Neural progenitor cell (in vitro differentiated cells): Measurements from ENCODE around the gene PTPN11. TPM values are rescaled to one million over a fixed set of nuclear protein-coding genes. Genes with fewer than 3 reads are reported as not detected.

Experiments used
- DNase-seq: peaks from one replicate; pipeline ENCODE4 v3.0.0-alpha.2; 2016; ENCODE audit warnings: low spot score
- H2AFZ ChIP-seq: fragments of 200-600 bp; sonication (generic); replicated peaks from 2 replicates; pipeline ENCODE4 v1.6.1; 2016; ENCODE audit warnings: antibody characterized with exemption
- H3F3A ChIP-seq: fragments of 200-600 bp; sonication (generic); 2 replicates; pipeline ENCODE4 v1.6.1; 2016; ENCODE audit warnings: antibody characterized with exemption, low read depth
- H3K27ac ChIP-seq: fragments of 200-600 bp; sonication (generic); 2 replicates; pipeline ENCODE4 v1.5.1; 2016; ENCODE audit warnings: mild to moderate bottlenecking
- H3K27me3 ChIP-seq: fragments of 200-600 bp; sonication (generic); 2 replicates; pipeline ENCODE4 v1.6.1; 2016; ENCODE audit warnings: mild to moderate bottlenecking, moderate library complexity
- H3K36me3 ChIP-seq: fragments of 200-600 bp; sonication (generic); 2 replicates; pipeline ENCODE4 v1.5.1; 2016
- H3K4me1 ChIP-seq: fragments of 200-600 bp; sonication (generic); 2 replicates; pipeline ENCODE4 v1.6.1; 2016; ENCODE audit warnings: mixed run types
- H3K4me2 ChIP-seq: fragments of 200-600 bp; sonication (generic); 2 replicates; pipeline ENCODE4 v1.6.1; 2016
- H3K4me3 ChIP-seq: fragments of 200-600 bp; sonication (generic); 2 replicates; pipeline ENCODE4 v1.5.1; 2016
- H3K79me2 ChIP-seq: fragments of 200-600 bp; sonication (generic); 2 replicates; pipeline ENCODE4 v1.6.1; 2016; ENCODE audit warnings: low read depth
- H3K9ac ChIP-seq: fragments of 200-600 bp; sonication (generic); 2 replicates; pipeline ENCODE4 v1.6.1; 2016
- H3K9me3 ChIP-seq: fragments of 200-600 bp; sonication (generic); 2 replicates; pipeline ENCODE4 v1.5.1; 2016; ENCODE audit warnings: low read depth
- H4K20me1 ChIP-seq: fragments of 200-600 bp; sonication (generic); 2 replicates; pipeline ENCODE4 v1.6.1; 2016; ENCODE audit warnings: low read depth
- H3K27ac Mint-ChIP-seq: 3 replicates; pipeline ENCODE4 v1.8.0; 2021; ENCODE audit warnings: mixed read lengths
- H3K27me3 Mint-ChIP-seq: 2 replicates; pipeline ENCODE4 v1.8.0; 2022; ENCODE audit warnings: low read depth, mild to moderate bottlenecking, inconsistent platforms, moderate library complexity, mixed read lengths; ENCODE audit not compliant: insufficient read depth
- H3K36me3 Mint-ChIP-seq: 3 replicates; pipeline ENCODE4 v1.8.0; 2021; ENCODE audit warnings: mixed read lengths
- H3K4me1 Mint-ChIP-seq: 3 replicates; pipeline ENCODE4 v1.8.0; 2021; ENCODE audit warnings: mixed read lengths
- H3K4me3 Mint-ChIP-seq: 3 replicates; pipeline ENCODE4 v1.8.0; 2021; ENCODE audit warnings: mild to moderate bottlenecking, moderate library complexity, mixed read lengths
- H3K9me3 Mint-ChIP-seq: 3 replicates; pipeline ENCODE4 v1.8.0; 2020; ENCODE audit warnings: mixed read lengths
- CTCF ChIP-seq: fragments of 200-600 bp; sonication (generic); IDR thresholded peaks from 2 replicates; pipeline ENCODE4 v1.5.1; 2017; ENCODE audit warnings: antibody characterized with exemption, mild to moderate bottlenecking
- EZH2 ChIP-seq: fragments of 200-600 bp; sonication (generic); IDR thresholded peaks from 2 replicates; pipeline ENCODE4 v1.6.1; 2017; ENCODE audit warnings: antibody characterized with exemption, mild to moderate bottlenecking, moderate library complexity
- EZH2phosphoT487 ChIP-seq: fragments of 200-600 bp; sonication (generic); IDR thresholded peaks from 2 replicates; pipeline ENCODE4 v1.6.1; 2017; ENCODE audit warnings: antibody characterized with exemption
- total RNA-seq: library from RNA; depleted of rRNA; stranded (reverse); fragments of >200 nt; gene quantifications from 2 replicates; pipeline ENCODE4 v1.2.3, GENCODE V29; 2015; ENCODE audit warnings: low replicate concordance

PTPN11 gene
- total RNA-seq, 1 donor from 2014 or later, result 85.2 TPM

GRCh38 chr12:112473056-112473455 lies 54.3 kb downstream of the PTPN11 start:
- Mint-ChIP-seq H3K4me3 (no peak overlapping the region), H3K4me1 (no peaks in the 10 kb centered on the region), H3K27ac (no peak overlapping the region), H3K27me3 (peaks cover 4% of the 10 kb centered on the region), H3K36me3 (peaks cover 36% of the 10 kb centered on the region), H3K9me3 (no peaks in the 10 kb centered on the region)
- H3K27ac ChIP-seq, result no peak overlapping the region
- no peak overlapping the region for H3K4me2 ChIP-seq
- no peak overlapping the region for H2AFZ ChIP-seq
- H3K4me3 ChIP-seq, result no peak overlapping the region
- no peaks in the 10 kb centered on the region for H3K79me2 ChIP-seq
- H3K9me3 ChIP-seq, result no peaks in the 10 kb centered on the region
- H3K27me3 ChIP-seq, result no peaks in the 10 kb centered on the region
- H4K20me1 ChIP-seq, result no peaks in the 10 kb centered on the region
- H3F3A ChIP-seq, result no peaks in the 10 kb centered on the region
- DNase-seq, result peak; percentile 23
- TF ChIP-seq CTCF (peak; percentile 47), EZH2 (no peak), EZH2phosphoT487 (no peak)
- no peaks in the 10 kb centered on the region for H3K4me1 ChIP-seq
- no peak overlapping the region for H3K9ac ChIP-seq
- no peaks in the 10 kb centered on the region for H3K36me3 ChIP-seq

GRCh38 chr12:112479413-112479812 lies 60.7 kb downstream of the PTPN11 start:
- Mint-ChIP-seq H3K4me3 (no peak overlapping the region), H3K27me3 (no peaks in the 10 kb centered on the region), H3K36me3 (peaks cover 68% of the 10 kb centered on the region), H3K4me1 (peaks cover 3% of the 10 kb centered on the region), H3K27ac (no peak overlapping the region), H3K9me3 (peaks cover 5% of the 10 kb centered on the region)
- Histone ChIP-seq H3K4me1 (no peaks in the 10 kb centered on the region), H3K27me3 (no peaks in the 10 kb centered on the region), H3K9me3 (no peaks in the 10 kb centered on the region), H3K4me3 (no peak overlapping the region), H3K9ac (no peak overlapping the region), H2AFZ (no peak overlapping the region), H3F3A (no peaks in the 10 kb centered on the region), H3K27ac (no peak overlapping the region), H3K4me2 (no peak overlapping the region), H3K36me3 (no peaks in the 10 kb centered on the region), H4K20me1 (no peaks in the 10 kb centered on the region), H3K79me2 (no peaks in the 10 kb centered on the region)
- no peak for TF ChIP-seq EZH2
- TF ChIP-seq CTCF, result no peak
- TF ChIP-seq EZH2phosphoT487, result no peak
- no peak for DNase-seq

- H3K27ac Mint-ChIP-seq, result no peak overlapping the region
- H3K4me3 Mint-ChIP-seq, result no peak overlapping the region
- no peaks in the 10 kb centered on the region for H3K4me1 ChIP-seq
- H3K4me1 Mint-ChIP-seq, result peaks cover 3% of the 10 kb centered on the region
- H3K9ac ChIP-seq, result no peak overlapping the region
- H3K27me3 ChIP-seq, result no peaks in the 10 kb centered on the region
- H3K36me3 ChIP-seq, result no peaks in the 10 kb centered on the region
- H3K27me3 Mint-ChIP-seq, result no peaks in the 10 kb centered on the region
- no peak overlapping the region for H3K4me3 ChIP-seq
- no peaks in the 10 kb centered on the region for H3K9me3 ChIP-seq
- DNase-seq, result no peak
- no peaks in the 10 kb centered on the region for H3F3A ChIP-seq
- no peaks in the 10 kb centered on the region for H4K20me1 ChIP-seq
- TF ChIP-seq EZH2phosphoT487 (no peak), CTCF (no peak), EZH2 (no peak)
- H3K27ac ChIP-seq, result no peak overlapping the region
- no peaks in the 10 kb centered on the region for H3K79me2 ChIP-seq
- no peak overlapping the region for H2AFZ ChIP-seq
- H3K4me2 ChIP-seq, result no peak overlapping the region
- peaks cover 5% of the 10 kb centered on the region for H3K9me3 Mint-ChIP-seq
- H3K36me3 Mint-ChIP-seq, result peaks cover 59% of the 10 kb centered on the region
These were observed 62.2 kb downstream of the PTPN11 start for GRCh38 chr12:112480931-112481330.
